ENCODE data around the gene ZNF446.

ZNF446 gene

GRCh38 chr19:58456111-58456510, 20.0 kb upstream of the ZNF446 start:
- ChIA-PET POLR2A (no interaction called here), CTCF (no interaction called here)
- no peak for DNase-seq (ENCODE audit: low read depth, low spot score)
- no peak overlapping the region for H3K4me3 ChIP-seq (ENCODE audit: low read depth, low read length)
- TF ChIP-seq, protein P1, sequence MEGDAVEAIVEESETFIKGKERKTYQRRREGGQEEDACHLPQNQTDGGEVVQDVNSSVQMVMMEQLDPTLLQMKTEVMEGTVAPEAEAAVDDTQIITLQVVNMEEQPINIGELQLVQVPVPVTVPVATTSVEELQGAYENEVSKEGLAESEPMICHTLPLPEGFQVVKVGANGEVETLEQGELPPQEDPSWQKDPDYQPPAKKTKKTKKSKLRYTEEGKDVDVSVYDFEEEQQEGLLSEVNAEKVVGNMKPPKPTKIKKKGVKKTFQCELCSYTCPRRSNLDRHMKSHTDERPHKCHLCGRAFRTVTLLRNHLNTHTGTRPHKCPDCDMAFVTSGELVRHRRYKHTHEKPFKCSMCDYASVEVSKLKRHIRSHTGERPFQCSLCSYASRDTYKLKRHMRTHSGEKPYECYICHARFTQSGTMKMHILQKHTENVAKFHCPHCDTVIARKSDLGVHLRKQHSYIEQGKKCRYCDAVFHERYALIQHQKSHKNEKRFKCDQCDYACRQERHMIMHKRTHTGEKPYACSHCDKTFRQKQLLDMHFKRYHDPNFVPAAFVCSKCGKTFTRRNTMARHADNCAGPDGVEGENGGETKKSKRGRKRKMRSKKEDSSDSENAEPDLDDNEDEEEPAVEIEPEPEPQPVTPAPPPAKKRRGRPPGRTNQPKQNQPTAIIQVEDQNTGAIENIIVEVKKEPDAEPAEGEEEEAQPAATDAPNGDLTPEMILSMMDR (IDR thresholded peaks at IDR 0.05; ENCODE audit: insufficient read depth, low read length, missing control alignments), result no peak

DNA sequence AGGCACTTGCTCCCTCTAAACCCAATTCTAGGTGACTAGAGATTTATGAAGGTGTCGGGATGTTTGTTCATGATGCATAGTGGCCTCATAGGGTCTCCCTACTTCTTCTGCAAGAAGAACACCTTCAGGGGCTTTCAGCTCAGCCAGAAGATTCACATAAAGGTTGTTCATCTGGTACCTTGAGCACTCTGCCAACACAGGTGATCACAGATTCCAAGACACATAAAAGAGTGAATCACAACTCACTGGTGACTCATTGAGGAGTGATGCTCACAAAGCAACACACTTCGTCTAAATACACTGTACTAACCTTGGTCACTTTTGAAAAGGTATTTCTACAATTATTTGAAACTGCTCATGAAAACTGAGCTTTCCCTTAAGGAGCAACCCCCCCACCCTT, 16.1 kb upstream of the ZNF446 start:
- POLR2A ChIA-PET, result no interaction called here
- CTCF ChIA-PET, result interaction anchor here (0.8 to 1.5 kb wide), 2 partner anchors 9 to 60 kb away, joined by 3 read pairs; partner anchors contain the start of gene ZNF324B
- no peak for DNase-seq (ENCODE audit: low read depth, low spot score)
- TF ChIP-seq, protein P1 (IDR thresholded peaks at IDR 0.05; ENCODE audit: insufficient read depth, low read length, missing control alignments), result no peak
- no peak overlapping the region for H3K4me3 ChIP-seq (ENCODE audit: low read depth, low read length)

- TF ChIP-seq, protein P1 (IDR thresholded peaks at IDR 0.05; ENCODE audit: insufficient read depth, low read length, missing control alignments), result no peak
- CTCF ChIA-PET, result interaction anchor here (1.4 kb wide), 1 partner anchor 48 kb away, joined by 3 read pairs; no protein-coding TSS in a partner anchor
- peak overlapping the region; percentile 80 for H3K4me3 ChIP-seq (ENCODE audit: low read depth, low read length)
- DNase-seq (ENCODE audit: low read depth, low spot score), result no peak
- POLR2A ChIA-PET, result interaction anchor here (0.8 to 1.7 kb wide), 3 partner anchors 9 to 53 kb away, joined by 3 read pairs; partner anchors contain the start of genes ZBTB45 and ZNF446
Observed at GRCh38 chr19:58466089-58466759, 9.9 kb upstream of the ZNF446 start.

DNA sequence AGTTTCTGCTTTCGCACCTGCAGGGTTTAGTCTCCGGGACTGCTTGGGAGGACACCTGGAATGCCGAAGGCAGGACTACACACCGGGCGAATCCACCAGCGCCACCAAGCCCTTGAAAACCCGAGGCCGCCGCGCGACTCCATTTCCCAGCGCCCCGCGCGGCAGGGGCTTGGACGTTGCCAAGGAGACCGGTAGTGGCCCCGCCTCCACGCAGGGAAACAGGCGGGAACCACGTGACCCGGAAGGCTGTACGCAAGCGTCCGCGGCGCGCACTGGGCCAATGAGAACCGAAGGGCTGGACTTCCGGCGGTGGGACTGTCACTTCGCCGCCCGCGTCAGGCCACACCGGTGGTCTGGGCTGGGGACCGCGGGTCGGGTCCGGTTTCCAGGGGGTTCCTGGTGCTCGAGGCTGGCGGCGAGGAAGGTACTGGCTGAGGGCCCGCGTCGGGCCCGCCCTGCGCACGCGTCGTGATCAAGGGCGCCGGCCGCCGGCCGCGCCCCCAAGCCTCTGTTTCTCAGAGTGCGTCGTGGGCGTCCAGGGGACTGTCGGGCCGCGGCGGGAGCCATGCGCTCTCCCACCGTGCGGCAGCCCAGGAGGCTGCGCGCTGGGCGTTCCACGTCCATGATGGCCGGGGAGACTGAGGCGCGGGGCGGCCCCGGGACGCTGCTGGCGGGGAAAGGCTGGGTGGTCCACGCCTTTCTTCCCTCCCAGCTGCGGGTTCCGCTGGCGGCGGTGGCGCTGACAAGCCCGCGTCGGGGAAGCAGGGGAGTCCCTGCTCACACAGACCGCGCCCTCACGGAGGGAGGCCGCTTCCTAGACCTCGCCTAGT, 9.2 kb upstream of the ZNF446 start, which contains the start of gene ZNF324:
TSS of gene ZNF324 (plus strand) at position 321 of the 830 bp plus-strand sequence. CDS start 2,106 bp downstream, outside the sequence.
- TF ChIP-seq, protein P1 (IDR thresholded peaks at IDR 0.05; ENCODE audit: insufficient read depth, low read length, missing control alignments), result no peak
- ChIA-PET CTCF (interaction anchor here (1.4 kb wide), 1 partner anchor 47 kb away, joined by 3 read pairs; no protein-coding TSS in a partner anchor), POLR2A (interaction anchor here (1.7 kb wide), 1 partner anchor 9 kb away, joined by 3 read pairs; the partner anchor contains the start of gene ZNF446)
- peak within 1 kb of the TSS; percentile 80 for H3K4me3 ChIP-seq (ENCODE audit: low read depth, low read length)
- DNase-seq (ENCODE audit: low read depth, low spot score), result peak; percentile 71

- POLR2A ChIA-PET, result interaction anchor here (0.6 kb wide), 2 partner anchors 86 to 112 kb away, joined by 3 read pairs; no protein-coding TSS in a partner anchor
- peak overlapping the region; percentile 40 for H3K4me3 ChIP-seq (ENCODE audit: low read depth, low read length)
- DNase-seq (ENCODE audit: low read depth, low spot score), result no peak
- CTCF ChIA-PET, result interaction anchor here (1.0 kb wide), 2 partner anchors 16 to 50 kb away, joined by 3 read pairs; no protein-coding TSS in a partner anchor
- TF ChIP-seq, protein P1 (IDR thresholded peaks at IDR 0.05; ENCODE audit: insufficient read depth, low read length, missing control alignments), result no peak
Observed at GRCh38 chr19:58468216-58468839, 7.8 kb upstream of the ZNF446 start.

Data from AG04449 (cell line).